Lower leg skin (tissue), 3 donors: Measurements from ENCODE around the gene CKAP2.
"Not testable (repeated sequence)": the region's sequence is repeated elsewhere in the genome, so short reads cannot be mapped to it uniquely, and the experiment has no call there.

Experiments
- POLR2A ChIP-seq, 2 donors: fragments of 450-650 bp; IDR thresholded peaks; one replicate each; pipeline ENCODE4 v1.6.1; 2016 to 2017; ENCODE audit warnings: antibody characterized with exemption in 2 of 2, mild to moderate bottlenecking in 1 of 2, moderate library complexity in 1 of 2
- TF ChIP-seq, protein P1 (sequence below), 3 donors: fragments of 450-650 bp; IDR thresholded peaks; one replicate each; pipeline ENCODE4 v1.5.1; 2016; ENCODE audit warnings: antibody characterized with exemption in 3 of 3, mild to moderate bottlenecking in 3 of 3, moderate library complexity in 2 of 3

DNA sequence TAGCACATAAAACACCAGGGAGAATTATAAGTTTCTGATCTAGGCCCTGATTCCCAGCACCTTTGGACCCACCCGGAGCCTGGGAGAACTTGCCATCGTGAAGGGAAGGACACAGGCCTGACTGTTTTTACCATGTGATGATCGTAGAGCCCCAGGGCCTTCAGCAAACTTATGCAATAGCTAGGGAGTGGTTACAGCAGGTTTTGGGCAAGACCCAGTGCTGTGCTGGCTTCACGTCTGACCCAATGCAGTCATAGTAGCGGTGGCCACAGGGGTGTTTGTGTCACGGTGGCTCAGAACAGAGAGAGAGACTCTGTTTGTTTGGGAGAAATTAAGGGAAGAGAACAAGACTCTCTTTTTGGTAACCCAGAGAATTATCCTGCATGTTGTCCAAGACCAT is 68.0 kb downstream of the CKAP2 start:
- TF ChIP-seq POLR2A (IDR thresholded peaks at IDR 0.05), result not testable (repeated sequence)
- TF ChIP-seq, protein P1, sequence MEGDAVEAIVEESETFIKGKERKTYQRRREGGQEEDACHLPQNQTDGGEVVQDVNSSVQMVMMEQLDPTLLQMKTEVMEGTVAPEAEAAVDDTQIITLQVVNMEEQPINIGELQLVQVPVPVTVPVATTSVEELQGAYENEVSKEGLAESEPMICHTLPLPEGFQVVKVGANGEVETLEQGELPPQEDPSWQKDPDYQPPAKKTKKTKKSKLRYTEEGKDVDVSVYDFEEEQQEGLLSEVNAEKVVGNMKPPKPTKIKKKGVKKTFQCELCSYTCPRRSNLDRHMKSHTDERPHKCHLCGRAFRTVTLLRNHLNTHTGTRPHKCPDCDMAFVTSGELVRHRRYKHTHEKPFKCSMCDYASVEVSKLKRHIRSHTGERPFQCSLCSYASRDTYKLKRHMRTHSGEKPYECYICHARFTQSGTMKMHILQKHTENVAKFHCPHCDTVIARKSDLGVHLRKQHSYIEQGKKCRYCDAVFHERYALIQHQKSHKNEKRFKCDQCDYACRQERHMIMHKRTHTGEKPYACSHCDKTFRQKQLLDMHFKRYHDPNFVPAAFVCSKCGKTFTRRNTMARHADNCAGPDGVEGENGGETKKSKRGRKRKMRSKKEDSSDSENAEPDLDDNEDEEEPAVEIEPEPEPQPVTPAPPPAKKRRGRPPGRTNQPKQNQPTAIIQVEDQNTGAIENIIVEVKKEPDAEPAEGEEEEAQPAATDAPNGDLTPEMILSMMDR (IDR thresholded peaks at IDR 0.05), result not testable (repeated sequence)
